Suppressor macrophage treated with lipopolysaccharide for 1 hour (primary cell): ENCODE data around the gene GJC2.
"Not testable (repeated sequence)": the region's sequence is repeated elsewhere in the genome, so short reads cannot be mapped to it uniquely, and the experiment has no call there.

Source experiments
- DNase-seq, 3 donors: peaks; one replicate each; pipeline ENCODE4 v3.0.0-alpha.2; 2020 to 2022

GJC2 gene

DNA sequence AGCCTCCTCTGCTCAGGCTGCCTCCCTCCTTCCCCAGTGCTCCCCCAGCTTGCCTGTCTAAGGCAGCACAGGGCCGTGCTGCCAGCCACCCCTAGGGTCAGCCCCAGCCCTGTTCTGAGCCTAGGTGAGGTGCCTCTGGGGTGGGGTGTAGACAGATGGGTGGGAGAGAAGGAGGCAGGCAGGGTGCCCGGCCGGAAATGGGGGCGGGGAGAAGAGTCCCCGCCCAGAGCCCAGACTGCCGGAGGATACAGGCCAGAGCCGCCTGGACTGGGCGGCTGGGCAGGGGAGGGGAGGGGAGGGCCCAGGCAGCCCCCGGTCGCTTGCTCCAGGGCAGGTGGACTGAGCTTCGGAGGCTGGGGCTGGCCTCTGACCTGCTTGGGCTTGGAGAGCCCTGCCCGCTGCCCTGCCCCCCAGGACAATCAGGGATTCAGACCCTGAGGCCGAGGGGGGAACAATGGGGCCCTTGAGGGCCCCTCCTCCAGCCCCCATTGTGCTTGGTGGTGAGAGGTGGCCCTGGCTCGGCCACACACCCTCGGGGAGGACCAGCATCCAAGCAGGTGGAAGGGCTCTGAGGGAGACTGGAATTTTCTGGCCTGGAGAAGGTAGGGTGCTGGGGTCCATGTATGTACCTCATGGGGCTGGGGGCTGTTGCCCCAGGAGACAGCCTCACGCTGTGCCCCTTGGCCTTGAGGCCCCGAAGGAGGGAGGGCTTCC lies at the start of gene GJC2:
Gene GJC2, plus strand, starts transcription at position 525 of the 714 bp plus-strand sequence. CDS start 7,829 bp downstream, outside the sequence.
- DNase-seq = no peak

DNA sequence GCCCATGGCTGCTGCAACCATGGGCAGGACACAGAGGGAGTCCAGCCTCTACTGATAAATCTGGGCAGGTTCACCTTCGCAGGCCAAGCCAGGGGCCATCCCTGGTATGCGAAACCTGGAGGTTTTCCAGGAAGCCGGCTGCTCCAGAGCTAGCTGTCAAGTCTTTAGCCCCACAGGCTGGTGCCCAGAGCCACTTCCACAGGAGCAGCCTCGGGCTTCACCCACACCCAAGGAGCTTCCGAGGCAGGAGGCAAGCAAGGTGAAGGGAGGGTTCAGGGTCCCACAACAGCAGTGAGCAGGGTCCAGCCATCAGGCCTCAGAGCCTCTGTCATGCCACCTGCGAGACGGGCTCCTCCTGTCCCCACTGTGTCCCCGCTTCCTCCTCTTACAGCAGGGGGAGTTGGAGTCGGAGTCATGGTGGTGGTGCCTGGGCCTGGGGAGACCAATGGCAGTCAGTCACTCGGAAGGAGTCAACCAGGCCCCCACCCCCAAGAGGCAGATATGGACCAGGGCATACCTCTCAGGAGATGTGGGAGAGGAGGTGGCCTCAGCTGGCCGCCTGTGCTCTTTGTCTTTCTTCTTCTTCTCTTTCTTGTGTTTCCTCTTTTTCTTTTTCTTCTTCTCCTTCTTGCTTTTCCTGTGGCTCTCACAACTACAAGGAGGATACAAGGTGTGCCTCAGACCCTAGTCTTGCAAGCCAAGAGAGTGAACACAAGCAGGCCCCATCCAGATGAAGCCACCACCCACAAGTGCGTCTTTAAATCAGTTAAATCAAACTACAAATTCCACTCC lies 48.7 kb upstream of the GJC2 start:
- no peak for DNase-seq

DNA sequence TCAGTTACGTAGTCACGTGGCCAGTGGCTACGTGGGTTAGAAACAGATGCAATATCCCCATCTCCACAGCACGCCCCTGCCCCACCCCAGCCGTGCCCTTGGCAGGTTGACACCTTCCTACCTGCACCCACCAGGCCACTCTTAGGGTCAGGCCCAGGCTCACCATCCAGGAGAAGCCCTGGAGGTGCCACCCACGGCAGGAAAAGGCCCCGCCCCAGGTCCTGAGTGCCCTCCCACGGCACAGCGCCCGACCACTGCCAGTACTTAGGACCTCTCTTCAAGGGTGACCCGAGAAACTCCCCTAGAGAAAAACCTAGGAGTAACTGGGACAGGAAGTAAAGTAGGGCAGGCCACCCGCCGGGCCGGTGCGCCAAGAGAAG lies 48.1 kb upstream of the GJC2 start:
- DNase-seq = peak in 1 of 3 donors; percentile 17

DNA sequence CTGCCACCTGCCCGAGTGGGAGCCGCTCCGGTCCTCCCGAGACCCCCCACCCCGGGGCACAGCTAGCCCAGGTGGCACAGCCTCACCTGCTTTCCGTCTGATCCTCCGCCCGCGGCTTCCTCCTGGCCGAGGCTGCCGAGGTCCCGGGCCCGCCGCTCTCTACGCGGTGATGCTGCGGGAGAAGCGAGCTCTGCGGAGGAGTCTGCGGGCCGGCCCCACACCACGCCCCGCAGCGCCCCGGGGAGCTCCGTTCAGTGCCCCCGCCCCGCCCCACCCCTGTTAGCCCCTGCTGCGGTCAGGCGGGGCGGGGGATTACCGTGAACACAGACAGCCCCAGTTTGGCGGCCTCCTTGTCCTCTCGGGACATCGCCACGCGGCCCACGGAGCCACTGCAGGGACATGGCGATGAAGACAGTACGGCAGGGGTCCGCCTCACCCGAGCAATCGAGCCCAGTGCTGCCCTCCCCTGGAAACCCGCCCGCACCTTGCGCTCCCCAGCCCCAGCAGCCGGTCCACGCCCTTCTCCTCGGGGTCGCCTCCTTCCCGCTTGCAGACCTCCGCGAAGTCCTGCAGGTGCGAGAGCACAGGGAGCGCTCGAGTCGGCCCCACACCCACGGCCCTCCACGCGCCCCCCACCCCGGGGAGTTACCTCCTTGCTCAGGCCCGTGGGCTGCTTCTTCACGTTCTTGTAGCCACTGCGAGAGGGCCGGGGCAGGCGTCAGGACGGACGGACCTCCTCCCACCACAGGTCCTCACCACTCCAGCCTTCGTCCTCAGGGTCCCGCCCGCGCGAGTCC lies 47.5 kb upstream of the GJC2 start:
- DNase-seq = peak; percentile 45 to 65 (median 50)

DNA sequence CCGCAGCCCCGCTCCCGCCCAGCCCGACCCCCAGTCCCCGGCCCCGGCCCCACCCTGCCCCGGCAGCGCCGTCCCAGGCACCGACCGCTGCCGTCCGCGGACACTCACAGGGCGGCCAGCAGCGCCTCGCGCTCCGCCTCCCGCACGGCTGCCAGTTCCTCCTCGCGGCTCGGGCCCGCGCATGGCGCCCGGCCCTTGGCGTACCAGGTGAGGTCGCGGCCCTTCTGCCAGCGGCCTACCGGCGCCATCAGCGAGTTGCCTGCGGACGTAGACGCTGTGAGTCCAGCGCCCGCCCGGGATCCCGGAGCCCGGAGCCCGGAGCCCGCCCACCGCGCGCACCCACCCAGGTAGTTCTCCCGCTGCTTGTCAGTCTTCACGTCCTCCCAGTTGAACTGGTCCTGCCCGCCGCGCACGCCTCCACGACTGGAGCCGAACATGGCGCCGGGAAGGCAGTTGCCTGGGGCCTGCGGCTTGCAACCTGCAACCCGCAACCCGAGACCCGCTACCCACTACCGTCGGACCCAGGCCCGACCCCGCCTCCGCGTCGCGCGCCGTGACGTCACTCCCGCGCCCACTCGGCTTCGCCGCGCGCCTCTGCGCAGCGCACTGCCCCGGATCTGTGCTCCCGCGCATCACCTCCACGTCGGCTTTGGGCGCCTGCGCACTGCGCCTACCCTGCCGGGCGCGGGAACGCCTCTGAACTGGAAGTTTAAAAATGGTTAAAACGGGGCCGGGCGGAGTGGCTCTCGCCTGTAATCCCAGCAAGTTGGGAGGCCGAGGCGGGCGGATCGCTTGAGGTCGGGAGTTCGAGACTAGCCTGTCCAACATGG lies 46.7 kb upstream of the GJC2 start, which contains the start of gene C1orf35:
Gene C1orf35, minus strand, starts transcription at position 535 of the 830 bp plus-strand sequence. Its CDS starts 98 bp downstream, at position 437.
- peak; percentile 95 to 98 (median 97) for DNase-seq

DNA sequence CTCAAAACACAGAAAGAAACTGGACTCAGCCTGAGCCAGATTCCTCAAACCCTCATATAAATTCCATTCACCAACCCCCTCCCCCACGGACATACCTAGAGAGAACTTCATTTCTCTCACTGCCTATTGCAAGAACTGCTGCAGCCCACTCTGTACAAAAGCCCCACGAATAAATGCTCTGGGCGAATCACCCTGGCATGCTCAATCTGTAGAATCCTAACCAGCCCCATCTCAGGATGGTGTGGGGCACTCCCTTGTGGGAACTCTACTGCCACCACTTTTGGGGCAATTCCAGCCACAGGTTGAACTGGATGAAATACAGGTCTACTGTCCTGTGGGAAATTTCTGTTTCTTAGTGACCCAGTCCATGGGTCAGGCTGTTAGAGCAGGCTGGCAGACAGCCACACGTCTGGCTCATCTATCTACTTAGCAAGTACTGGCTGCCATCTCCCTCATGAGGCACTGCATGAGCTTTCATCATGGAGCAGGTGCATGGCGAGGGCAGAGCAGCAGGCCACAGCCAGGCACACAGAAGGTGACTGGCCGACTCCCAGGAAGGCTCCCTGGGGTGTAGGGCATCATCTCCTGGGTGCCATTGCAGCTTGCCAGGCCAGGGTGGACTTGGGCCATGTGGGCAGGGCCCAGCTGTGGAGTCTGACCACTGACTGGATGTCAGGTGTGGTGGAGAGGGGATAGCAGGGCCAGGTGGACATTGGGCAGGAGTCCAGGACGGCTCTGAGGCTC lies 45.0 kb upstream of the GJC2 start:
- DNase-seq = no peak

DNA sequence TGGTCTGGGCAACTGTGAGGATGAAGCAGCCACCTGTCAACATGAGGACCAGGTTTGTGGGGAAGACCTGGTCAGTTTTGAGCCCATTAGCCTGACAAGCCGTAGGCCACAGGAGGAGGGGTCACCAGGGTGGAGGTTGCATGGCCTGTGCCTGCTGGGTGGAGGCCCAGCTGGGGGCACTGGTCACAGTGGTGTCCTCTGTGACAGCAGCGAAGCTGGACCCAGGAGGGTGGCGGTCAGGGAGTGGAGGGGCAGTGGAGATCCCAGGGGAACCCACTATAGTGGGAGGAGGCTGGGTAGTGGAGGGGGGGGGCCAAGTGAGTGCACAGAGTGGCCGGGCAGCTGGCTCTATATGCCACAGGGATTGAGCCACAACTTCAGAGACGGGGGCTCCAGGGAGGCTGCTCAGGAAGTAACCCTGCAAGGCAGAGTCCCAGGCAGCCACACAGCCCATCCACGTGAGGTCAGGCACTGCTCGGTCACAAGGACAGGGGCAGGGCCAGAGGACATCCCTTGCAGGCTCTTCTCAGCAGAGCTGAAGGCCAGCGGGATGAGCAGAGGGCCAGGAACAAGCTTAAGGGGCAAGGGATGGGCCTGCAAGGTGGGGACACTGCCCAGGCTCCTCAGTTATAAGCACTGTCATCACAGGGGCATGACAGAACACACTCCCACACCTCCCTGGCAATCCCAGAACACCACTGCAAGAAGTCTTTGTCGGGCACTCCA lies 44.3 kb upstream of the GJC2 start:
- no peak for DNase-seq

DNA sequence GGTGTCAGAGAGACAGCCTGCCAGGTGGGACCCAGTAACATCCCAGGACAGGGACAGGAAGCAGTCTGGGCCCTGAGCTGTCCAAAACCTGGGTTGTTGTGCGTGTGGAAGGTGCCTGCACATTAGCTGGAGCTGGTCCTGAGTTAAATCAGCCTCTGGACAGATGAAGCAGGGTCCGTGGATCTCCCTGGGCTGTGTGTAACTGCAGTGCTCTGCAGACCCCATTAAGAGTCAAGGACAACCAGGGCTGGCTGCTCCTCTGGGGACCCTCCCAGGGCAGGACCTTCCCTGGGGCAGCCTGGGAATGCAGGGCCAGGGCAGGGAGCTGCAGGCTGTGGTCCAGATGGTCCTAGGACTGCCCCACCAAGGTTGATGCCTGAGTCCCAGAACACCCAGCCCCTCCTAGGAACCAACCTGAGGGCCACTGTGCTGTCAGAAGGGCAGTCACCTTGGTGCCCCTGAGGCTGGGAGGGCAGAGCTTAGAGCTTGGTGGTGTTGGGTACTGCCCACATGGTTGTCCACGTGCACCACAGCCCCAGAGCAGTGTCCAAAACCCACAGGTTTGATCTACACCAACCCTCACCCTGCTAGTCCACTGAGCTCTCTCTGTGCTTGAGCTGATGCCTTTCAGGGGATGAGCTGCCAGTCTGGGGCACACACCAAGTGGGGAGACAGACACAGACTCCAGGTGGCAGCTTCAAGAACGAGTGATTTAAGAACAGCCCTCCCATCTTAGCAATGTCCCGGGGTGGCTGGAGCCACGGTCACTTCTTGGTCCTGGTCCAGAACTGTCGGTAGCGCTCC lies 43.5 kb upstream of the GJC2 start:
- no peak for DNase-seq

DNA sequence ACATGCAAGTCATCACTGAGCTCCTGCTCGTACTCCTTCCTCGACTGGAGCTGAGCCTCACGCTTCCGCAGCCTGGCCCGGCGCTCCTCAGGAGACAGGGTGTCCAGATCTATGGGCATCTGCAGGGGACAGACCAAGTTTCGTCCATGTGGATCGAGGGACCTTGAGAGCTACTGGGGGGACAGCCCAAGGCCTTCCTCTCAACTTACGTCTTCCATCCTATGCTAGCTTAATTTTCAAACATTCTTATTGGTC lies 43.0 kb upstream of the GJC2 start:
- no peak for DNase-seq

DNA sequence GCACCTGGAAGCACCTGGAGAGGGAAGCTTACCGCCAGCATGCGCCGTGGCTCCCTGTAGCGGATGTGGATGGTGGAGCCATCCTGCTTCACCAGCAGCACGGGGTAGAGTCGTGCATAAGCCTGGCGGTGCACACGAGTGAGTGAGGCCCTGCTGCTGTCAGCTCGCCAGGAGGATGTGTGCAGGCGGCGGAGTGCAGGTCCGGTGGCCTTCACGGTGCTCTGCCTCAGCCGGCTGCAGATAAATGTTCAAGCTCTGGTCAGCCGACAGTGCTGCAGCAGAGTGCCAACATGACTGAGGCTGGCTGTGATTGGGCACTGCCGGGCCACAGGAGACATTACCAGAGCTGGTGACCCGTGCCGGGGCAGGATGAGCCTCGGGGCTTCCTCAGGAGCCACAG lies 42.1 kb upstream of the GJC2 start:
- DNase-seq = no peak

DNA sequence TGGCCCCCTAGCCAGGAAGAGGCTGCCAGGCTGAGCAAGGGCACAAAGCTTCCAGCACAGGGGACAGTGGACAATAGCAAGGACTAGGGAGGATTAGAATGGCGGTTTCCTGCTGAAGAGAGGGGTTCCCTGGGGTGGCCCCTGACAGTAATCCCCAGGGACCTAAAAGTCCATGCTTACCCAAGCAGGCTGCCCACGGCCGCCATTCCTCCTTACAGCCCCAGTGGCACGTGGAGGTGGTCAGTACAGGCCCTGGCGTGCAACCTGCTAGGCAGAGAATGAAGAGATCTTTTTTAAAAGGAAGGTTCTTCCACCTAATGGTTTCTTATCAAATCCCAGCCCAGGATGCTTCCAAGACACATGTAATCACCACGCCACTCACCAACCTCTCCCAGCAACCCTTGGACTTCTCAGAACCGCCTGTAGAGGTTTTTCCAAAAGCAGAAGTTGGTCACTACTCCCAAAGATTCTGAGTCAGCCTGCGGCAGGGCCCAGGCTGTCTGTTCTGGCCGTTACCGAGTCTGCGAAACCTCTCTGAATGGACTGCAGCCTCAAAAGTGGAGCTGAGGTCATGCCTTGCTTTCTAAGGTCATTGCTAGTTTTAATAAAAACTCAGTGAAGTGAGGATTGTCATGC lies 41.6 kb upstream of the GJC2 start:
- peak; percentile 65 to 78 (median 67) for DNase-seq

DNA sequence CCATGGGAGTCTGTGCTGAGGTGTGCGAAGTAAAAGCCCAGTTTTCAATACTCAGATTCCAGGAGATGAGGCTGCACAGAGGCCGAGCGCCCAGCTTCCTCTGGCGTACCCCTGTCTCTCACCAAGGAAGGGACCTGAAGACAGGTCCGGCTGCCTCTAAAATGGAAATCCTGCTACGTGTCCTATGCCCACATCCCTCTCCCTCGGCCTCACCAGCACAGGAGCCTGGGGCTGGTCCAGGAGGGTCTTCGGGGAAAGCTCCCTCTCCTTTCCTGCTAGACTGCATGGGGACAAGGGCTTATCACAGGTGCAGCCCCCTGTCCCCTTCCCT lies 41.0 kb upstream of the GJC2 start:
- DNase-seq = no peak

DNA sequence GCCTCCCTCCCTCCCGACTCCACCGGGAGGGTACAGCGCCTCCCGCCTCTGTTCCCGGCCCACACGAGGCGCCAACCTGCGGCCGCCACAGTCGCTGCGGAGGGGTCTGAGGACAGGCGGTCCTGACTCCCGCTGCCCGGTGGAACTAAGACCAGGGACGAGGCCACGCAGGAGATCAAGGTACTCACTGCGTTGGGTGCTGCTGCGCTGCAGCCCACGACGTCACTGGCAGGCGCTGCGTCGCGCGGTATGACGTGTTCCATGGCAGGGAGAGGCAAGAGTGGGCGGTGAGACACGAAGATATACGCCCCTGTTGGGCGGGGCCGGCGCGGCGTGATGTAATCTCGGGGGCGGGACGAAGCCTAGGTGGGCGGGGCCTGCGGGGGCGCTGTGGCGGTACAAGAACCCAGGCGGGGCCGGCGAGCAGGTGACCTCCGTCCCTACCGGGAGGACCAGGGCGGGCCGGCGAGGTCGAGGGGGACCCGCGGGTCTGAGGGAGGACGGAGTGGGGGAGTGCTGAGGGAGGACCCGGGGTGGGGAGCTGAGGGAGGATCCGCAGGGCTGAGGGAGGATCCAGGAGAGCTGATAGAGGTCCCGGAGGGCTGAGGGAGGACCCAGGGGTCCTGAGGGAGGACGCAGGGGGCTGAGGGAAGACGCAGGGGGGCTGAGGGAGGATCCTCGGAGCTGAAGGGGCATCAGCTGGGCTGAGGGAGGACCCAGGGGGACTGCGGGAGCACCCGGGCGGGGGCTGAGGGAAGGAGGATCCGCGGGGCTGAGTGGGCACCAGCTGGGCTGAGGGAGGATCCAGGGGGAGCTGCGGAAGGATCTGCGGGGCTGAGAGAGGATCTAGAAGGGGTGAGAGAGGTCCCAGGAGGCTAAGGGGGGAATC lies 40.4 kb upstream of the GJC2 start, which contains the start of gene MRPL55:
Gene MRPL55, minus strand, starts transcription at position 227 of the 889 bp plus-strand sequence. CDS start 1,039 bp downstream, outside the sequence.
- DNase-seq = peak; percentile 98 to 99 (median 99)

DNA sequence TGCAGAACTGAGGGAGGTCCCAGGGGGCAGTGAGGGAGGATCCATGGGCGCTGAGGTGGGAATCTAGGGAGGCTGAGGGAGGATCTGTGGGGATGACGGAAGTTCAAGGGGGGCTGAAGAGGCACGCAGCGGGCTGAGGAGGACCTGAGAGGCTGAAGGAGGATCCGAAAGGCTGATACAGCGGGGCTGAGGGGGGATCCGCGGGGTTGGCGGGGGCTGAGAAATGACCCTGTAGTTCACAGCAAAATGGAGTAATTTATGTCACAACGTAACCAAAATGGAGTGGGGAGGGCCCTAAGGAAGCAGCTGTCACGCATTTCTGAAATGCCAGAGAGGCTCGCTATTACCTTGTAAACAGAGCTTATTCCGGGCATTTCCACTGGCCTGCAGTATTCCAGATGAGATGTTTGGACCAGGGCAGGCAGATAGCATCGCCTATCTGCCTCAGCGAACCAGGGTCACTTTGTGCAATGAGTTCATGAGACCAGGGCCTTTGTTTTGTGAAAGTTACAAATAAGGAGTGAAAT lies 39.7 kb upstream of the GJC2 start:
- peak in 1 of 3 donors; percentile 18 for DNase-seq

DNA sequence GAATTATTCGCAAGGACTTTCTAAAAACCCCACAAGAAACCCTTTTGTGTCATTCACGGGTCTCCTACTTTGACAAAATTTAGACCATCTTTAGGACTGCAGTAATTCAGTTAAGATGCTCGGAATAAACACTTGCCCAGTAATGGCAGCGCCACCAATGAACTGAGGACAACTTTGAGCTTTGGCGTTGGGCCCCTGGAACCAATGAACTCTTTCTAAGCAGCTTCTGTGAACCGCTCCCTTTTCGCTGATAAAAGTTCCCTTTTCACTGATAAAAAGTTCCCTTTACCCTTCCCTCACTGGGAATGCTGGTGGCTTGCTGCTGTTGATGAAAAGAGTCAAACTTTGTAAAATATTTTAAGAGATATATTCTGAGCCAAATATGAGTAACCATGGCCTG lies 39.2 kb upstream of the GJC2 start:
- peak in 1 of 3 donors; percentile 22 for DNase-seq

DNA sequence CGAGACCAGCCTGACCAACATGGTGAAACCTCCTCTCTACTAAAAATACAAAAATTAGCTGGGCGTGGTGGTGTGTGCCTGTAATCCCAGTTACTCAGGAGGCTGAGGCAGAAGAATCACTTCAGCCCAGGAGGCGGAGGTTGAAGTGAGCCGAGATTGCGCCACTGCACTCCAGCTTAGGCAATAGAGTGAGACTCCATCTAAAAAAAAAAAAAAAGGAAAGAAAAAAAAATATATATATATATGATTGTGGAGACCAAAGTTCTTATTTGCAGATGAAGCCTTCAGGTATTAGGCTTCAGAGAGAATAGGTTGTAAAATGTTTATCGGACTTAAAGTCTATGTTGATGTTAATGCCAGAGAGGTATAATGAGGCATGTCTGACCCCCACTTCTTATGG lies 38.4 kb upstream of the GJC2 start:
- not testable (repeated sequence) for DNase-seq

DNA sequence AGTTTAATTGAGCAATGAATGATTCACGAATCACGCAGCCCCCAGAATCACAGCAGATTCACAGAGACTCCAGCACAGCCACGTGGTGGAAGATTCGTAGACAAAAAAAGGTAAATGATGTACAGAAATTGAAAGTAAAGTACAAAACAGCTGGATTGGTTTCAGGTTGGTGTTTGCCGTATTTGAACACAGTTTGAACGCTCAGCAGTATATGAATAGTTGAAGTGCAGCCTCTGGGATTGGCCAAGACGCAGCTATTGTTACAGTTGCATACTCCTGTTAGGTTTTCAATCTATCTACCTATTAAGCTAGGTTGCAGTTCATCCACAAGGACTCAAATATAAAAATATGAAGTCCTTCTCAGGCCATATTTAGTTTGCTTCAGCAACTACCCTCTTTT lies 37.6 kb upstream of the GJC2 start:
- no peak for DNase-seq

DNA sequence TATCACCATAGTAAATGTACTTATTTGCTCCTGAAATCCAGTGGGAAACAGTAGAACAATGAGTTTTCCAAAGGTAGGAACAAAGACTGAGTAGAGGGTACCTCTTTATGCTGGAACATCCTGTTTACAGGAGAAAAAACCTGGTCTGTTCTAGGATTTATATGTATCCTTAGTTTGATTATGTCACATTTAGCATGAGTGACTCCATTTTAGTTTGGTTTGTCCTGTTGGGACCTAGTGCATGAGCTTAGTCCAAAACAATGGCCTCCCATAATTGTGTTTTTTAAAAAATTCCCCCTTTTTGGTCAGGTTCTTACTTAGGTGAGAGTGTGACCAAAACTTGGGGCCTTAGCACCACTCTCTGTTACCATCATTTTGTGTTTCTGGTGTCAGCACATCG lies 37.1 kb upstream of the GJC2 start:
- no peak for DNase-seq
